OCI-LY7 (cell line): ENCODE measurements around the gene CASQ1. TPM values are rescaled to one million over a fixed set of nuclear protein-coding genes. Genes with fewer than 3 reads are reported as not detected.

ENCODE experiments used
- BruUV-seq: library from RNA; stranded (reverse); fragments of 400-500 nt; replicated peaks from 2 replicates; lab custom pipeline; 2021; lab: Mats Ljungman, UMichigan
- CTCF ChIA-PET: fragments of 300-600 bp; sonication (Branson Sonifier 250); formaldehyde crosslinking; loops from one replicate; lab custom pipeline; 2022; ENCODE audit warnings: antibody characterized with exemption; ENCODE audit not compliant: unreplicated experiment; lab: Charles Lee
- POLR2A ChIA-PET: fragments of 300-600 bp; sonication (Branson Sonifier 250); formaldehyde crosslinking; loops from one replicate; lab custom pipeline; 2022; ENCODE audit warnings: antibody characterized with exemption; lab: Charles Lee
- DNase-seq: peaks from one replicate; pipeline ENCODE4 v3.0.0-alpha.2; 2015; ENCODE audit warnings: low spot score
- H2AFZ ChIP-seq: fragments of 200-600 bp; sonication (generic), shearing (Covaris generic); 2 replicates; pipeline ENCODE4 v1.6.1; 2014; ENCODE audit warnings: mild to moderate bottlenecking, antibody characterized with exemption, low read length, moderate library complexity
- H3K27ac ChIP-seq: fragments of 200-600 bp; sonication (generic); 2 replicates; pipeline ENCODE4 v1.5.1; 2014; ENCODE audit warnings: mixed run types, low read depth, mild to moderate bottlenecking, moderate library complexity, low read length, inconsistent platforms; ENCODE audit not compliant: poor library complexity, severe bottlenecking
- H3K36me3 ChIP-seq: fragments of 200-600 bp; sonication (generic); 2 replicates; pipeline ENCODE4 v1.6.1; 2014; ENCODE audit warnings: mild to moderate bottlenecking, antibody characterized with exemption, low read length, moderate library complexity, mixed read lengths; ENCODE audit not compliant: insufficient read depth
- H3K4me1 ChIP-seq: fragments of 200-600 bp; sonication (generic); 2 replicates; pipeline ENCODE4 v1.5.1; 2014; ENCODE audit warnings: mild to moderate bottlenecking, low read length; ENCODE audit not compliant: insufficient read depth, poor library complexity, severe bottlenecking
- H3K4me2 ChIP-seq: fragments of 200-600 bp; sonication (generic); 2 replicates; pipeline ENCODE4 v1.6.1; 2014; ENCODE audit warnings: mild to moderate bottlenecking, low read length
- H3K4me3 ChIP-seq: fragments of 200-600 bp; sonication (generic); 2 replicates; pipeline ENCODE4 v1.5.1; 2014; ENCODE audit warnings: mild to moderate bottlenecking, low read depth, low read length; ENCODE audit not compliant: poor library complexity, severe bottlenecking
- H3K79me2 ChIP-seq: fragments of 200-600 bp; sonication (generic); 2 replicates; pipeline ENCODE4 v1.6.1; 2016; ENCODE audit warnings: low read depth, mild to moderate bottlenecking, low read length, moderate library complexity, mixed read lengths; ENCODE audit not compliant: insufficient read depth
- H3K9me2 ChIP-seq: fragments of 200-600 bp; sonication (generic); 2 replicates; pipeline ENCODE4 v1.6.1; 2016; ENCODE audit warnings: mild to moderate bottlenecking, low read length, mixed read lengths; ENCODE audit not compliant: insufficient read depth
- H3K9me3 ChIP-seq: fragments of 200-600 bp; sonication (generic); 2 replicates; pipeline ENCODE4 v1.6.1; 2014; ENCODE audit warnings: mild to moderate bottlenecking, mixed run types, low read length, mixed read lengths
- H4K20me1 ChIP-seq: fragments of 200-600 bp; sonication (generic); 2 replicates; pipeline ENCODE4 v1.6.1; 2014; ENCODE audit warnings: mild to moderate bottlenecking, antibody characterized with exemption, low read length, moderate library complexity, mixed read lengths; ENCODE audit not compliant: insufficient read depth
- EZH2phosphoT487 ChIP-seq: fragments of 200-600 bp; sonication (generic); IDR thresholded peaks from 2 replicates; pipeline ENCODE4 v1.6.1; 2018; ENCODE audit warnings: low read depth, borderline replicate concordance, mild to moderate bottlenecking, mixed run types, antibody characterized with exemption, low read length, moderate library complexity, mixed read lengths
- intact Hi-C: fragments of 100-400 bp; cut with micrococcal nuclease; formaldehyde crosslinking; loops from one replicate; pipeline ENCODE4 v1.10.0; 2022; ENCODE audit not compliant: unreplicated experiment
- total RNA-seq, 2 experiments: library from RNA; depleted of rRNA in 1 of 2; stranded (reverse); fragments of >200 nt in 1 of 2; shearing (Covaris generic) in 1 of 2; gene quantifications; 2 replicates each; pipeline ENCODE4 v1.2.3, GENCODE V29; 2014 to 2022
- TF ChIP-seq, protein P1 (sequence below): fragments of 200-600 bp; sonication (generic); conservative IDR thresholded peaks from 2 replicates; pipeline ENCODE4 v1.5.1; 2014; ENCODE audit warnings: mild to moderate bottlenecking, antibody characterized with exemption, low read length, moderate library complexity, mixed read lengths

CASQ1 gene
- total RNA-seq, 2 experiments from 2014 or later = not detected

DNA sequence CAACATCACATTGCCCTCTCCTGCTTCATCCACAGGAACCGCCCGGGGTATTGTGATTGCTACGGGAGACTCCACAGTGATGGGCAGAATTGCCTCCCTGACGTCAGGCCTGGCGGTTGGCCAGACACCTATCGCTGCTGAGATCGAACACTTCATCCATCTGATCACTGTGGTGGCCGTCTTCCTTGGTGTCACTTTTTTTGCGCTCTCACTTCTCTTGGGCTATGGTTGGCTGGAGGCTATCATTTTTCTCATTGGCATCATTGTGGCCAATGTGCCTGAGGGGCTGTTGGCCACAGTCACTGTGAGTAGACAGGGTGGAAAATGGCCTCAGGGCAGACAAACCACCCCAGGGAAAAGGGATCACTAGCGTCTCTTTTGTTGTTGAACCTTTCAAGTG lies 26.3 kb upstream of the CASQ1 start:
- H3K36me3 ChIP-seq = no peaks in the 10 kb centered on the region
- H3K9me2 ChIP-seq = no peaks in the 10 kb centered on the region
- H3K27ac ChIP-seq = no peak overlapping the region
- H4K20me1 ChIP-seq = no peaks in the 10 kb centered on the region
- H3K79me2 ChIP-seq = no peaks in the 10 kb centered on the region
- no peak overlapping the region for H3K4me2 ChIP-seq
- intact Hi-C loops = no loop called here
- no peak for TF ChIP-seq EZH2phosphoT487
- TF ChIP-seq, protein P1, sequence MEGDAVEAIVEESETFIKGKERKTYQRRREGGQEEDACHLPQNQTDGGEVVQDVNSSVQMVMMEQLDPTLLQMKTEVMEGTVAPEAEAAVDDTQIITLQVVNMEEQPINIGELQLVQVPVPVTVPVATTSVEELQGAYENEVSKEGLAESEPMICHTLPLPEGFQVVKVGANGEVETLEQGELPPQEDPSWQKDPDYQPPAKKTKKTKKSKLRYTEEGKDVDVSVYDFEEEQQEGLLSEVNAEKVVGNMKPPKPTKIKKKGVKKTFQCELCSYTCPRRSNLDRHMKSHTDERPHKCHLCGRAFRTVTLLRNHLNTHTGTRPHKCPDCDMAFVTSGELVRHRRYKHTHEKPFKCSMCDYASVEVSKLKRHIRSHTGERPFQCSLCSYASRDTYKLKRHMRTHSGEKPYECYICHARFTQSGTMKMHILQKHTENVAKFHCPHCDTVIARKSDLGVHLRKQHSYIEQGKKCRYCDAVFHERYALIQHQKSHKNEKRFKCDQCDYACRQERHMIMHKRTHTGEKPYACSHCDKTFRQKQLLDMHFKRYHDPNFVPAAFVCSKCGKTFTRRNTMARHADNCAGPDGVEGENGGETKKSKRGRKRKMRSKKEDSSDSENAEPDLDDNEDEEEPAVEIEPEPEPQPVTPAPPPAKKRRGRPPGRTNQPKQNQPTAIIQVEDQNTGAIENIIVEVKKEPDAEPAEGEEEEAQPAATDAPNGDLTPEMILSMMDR = no peak
- POLR2A ChIA-PET = interaction anchor here (0.6 kb wide), 1 partner anchor 95 kb away, joined by 7 read pairs; no protein-coding TSS in a partner anchor
- H3K9me3 ChIP-seq = no peaks in the 10 kb centered on the region
- no peak overlapping the region for H3K4me3 ChIP-seq
- CTCF ChIA-PET = no interaction called here
- no peak overlapping the region for H2AFZ ChIP-seq
- no peak for DNase-seq
- H3K4me1 ChIP-seq = no peaks in the 10 kb centered on the region
- no TSS peak for BruUV-seq

DNA sequence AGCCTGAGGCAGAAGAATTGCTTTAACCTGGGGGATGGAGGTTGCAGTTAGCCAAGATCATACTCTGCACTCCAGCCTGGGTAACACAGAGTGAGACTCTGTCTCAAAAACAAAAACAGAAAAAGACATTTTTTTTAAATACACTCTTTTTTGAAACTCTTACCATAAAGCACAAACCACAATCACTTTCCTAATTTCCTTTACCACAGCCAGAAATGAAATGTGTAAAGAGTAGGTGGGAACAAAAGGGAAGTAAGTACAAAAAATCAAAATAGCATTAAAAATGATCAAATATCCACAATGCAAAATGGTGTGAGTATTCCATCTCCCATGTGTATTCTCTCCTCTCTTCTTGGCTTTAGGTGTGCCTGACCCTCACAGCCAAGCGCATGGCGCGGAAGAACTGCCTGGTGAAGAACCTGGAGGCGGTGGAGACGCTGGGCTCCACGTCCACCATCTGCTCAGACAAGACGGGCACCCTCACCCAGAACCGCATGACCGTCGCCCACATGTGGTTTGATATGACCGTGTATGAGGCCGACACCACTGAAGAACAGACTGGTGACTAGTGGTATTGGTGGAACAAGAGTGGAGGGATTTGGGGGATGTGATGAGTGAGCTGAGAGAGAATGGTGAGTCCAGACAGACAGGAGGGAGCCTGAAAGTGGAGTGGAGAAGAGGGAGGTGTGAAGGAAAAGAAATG lies 24.1 kb upstream of the CASQ1 start:
- H4K20me1 ChIP-seq = no peaks in the 10 kb centered on the region
- H2AFZ ChIP-seq = no peak overlapping the region
- BruUV-seq = no TSS peak
- intact Hi-C loops = no loop called here
- H3K4me1 ChIP-seq = peaks cover 8% of the 10 kb centered on the region
- no peak for DNase-seq
- ChIA-PET CTCF (interaction anchor here (0.6 kb wide), 1 partner anchor 48 kb away, joined by 3 read pairs; no protein-coding TSS in a partner anchor), POLR2A (no interaction called here)
- H3K36me3 ChIP-seq = no peaks in the 10 kb centered on the region
- TF ChIP-seq, protein P1 = no peak
- TF ChIP-seq EZH2phosphoT487 = no peak
- H3K9me3 ChIP-seq = no peaks in the 10 kb centered on the region
- H3K4me2 ChIP-seq = no peak overlapping the region
- H3K27ac ChIP-seq = no peak overlapping the region
- no peaks in the 10 kb centered on the region for H3K79me2 ChIP-seq
- H3K4me3 ChIP-seq = no peak overlapping the region
- H3K9me2 ChIP-seq = no peaks in the 10 kb centered on the region

DNA sequence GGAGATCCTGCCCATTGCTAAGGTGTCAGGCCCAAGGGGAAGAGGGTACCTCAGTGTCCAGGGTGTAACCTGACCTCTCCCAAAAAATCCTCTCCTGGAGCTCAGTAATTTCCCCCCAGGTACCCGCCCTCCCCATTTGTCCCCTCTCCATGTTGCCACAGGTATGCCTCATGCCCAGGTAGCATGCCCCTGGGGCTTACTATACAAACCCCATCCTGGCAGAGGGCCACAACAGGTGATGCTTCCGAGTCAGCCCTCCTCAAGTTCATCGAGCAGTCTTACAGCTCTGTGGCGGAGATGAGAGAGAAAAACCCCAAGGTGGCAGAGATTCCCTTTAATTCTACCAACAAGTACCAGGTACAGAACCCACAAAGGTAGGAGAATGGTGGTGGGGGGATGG lies 23.3 kb upstream of the CASQ1 start:
- Histone ChIP-seq H3K9me3 (no peaks in the 10 kb centered on the region), H3K79me2 (no peaks in the 10 kb centered on the region), H3K36me3 (no peaks in the 10 kb centered on the region), H3K4me2 (no peak overlapping the region), H3K9me2 (no peaks in the 10 kb centered on the region), H3K4me3 (no peak overlapping the region), H2AFZ (no peak overlapping the region), H3K4me1 (peaks cover 8% of the 10 kb centered on the region), H3K27ac (no peak overlapping the region), H4K20me1 (no peaks in the 10 kb centered on the region)
- BruUV-seq = no TSS peak
- DNase-seq = no peak
- intact Hi-C loops = no loop called here
- CTCF ChIA-PET = no interaction called here
- POLR2A ChIA-PET = no interaction called here
- TF ChIP-seq EZH2phosphoT487 = no peak
- TF ChIP-seq, protein P1 = no peak
